Adrenal gland (tissue), 12 donors: ENCODE results near the gene OR5K3. TPM values are rescaled to one million over a fixed set of nuclear protein-coding genes. Genes with fewer than 3 reads are reported as not detected.

Experiments used
- DNase-seq, 7 donors: peaks; one replicate each; pipeline ENCODE4 v3.0.0-alpha.2; 2019 to 2020
- H3K27ac ChIP-seq, 5 donors: fragments of 200-600 bp; sonication (generic) in 4 of 5; 1 replicate in 3 of 5; 2 replicates in 2 of 5; pipeline versions ENCODE4 v1.5.1 to v1.8.0; 2016 to 2020; ENCODE audit warnings: mild to moderate bottlenecking in 1 of 5
- H3K27me3 ChIP-seq: fragments of 200-600 bp; 2 replicates; pipeline ENCODE4 v1.8.0; 2021
- H3K36me3 ChIP-seq, 2 donors: fragments of 200-600 bp; replicated peaks in 1 of 2; 1 replicate in 1 of 2; 2 replicates in 1 of 2; pipeline versions ENCODE4 v1.5.1 to v1.8.0; 2018 to 2022
- H3K4me1 ChIP-seq, 2 donors: fragments of 200-600 bp; replicated peaks in 1 of 2; 1 replicate in 1 of 2; 2 replicates in 1 of 2; pipeline versions ENCODE4 v1.5.1 to v1.8.0; 2018 to 2021
- H3K4me3 ChIP-seq, 4 donors: fragments of 200-600 bp; sonication (generic) in 3 of 4; one replicate each; pipeline ENCODE4 v1.5.1; 2016 to 2018
- H3K9me3 ChIP-seq, 3 donors: fragments of 200-600 bp; sonication (generic) in 1 of 3; replicated peaks in 1 of 3; 1 replicate in 2 of 3; 2 replicates in 1 of 3; pipeline versions ENCODE4 v1.5.1 to v1.8.0; 2016 to 2021
- POLR2A ChIP-seq, 2 donors: fragments of 450-650 bp; IDR thresholded peaks; one replicate each; pipeline ENCODE4 v1.6.1; 2017; ENCODE audit warnings: antibody characterized with exemption in 2 of 2, mild to moderate bottlenecking in 2 of 2, moderate library complexity in 1 of 2
- WGBS, 4 donors: extraction: QIAGEN DNeasy Blood & Tissue Kit in 2 of 4; methylation state at CpG; one replicate each; pipeline versions ENCODE4 v1.1.5 to v1.1.7; 2013 to 2017; 5-methylcytosine and 5-hydroxymethylcytosine counted together
- intact Hi-C, 2 donors: fragments of 100-400 bp; cut with DNase I; formaldehyde crosslinking; loops; one replicate each; pipeline versions ENCODE4 v1.14.1 to v1.15.0; 2022 to 2023
- polyA plus RNA-seq, 3 donors: library from polyadenylated mRNA; stranded (reverse); fragments of 200-250 nt in 2 of 3; fragments of 350-450 nt in 1 of 3; fragmentation: Illumina TruSeq in 1 of 3; extraction: RNeasy Lipid Tissue Mini Kit (QIAGEN cat#74804) in 1 of 3; gene quantifications; one replicate each; pipeline ENCODE4 v1.2.3, GENCODE V29; 2013 to 2014
- total RNA-seq, 9 donors: library from RNA; depleted of rRNA in 4 of 9; stranded (reverse); fragments of >200 nt in 4 of 9; fragments of 120-200 nt in 1 of 9; fragmentation: NEBNext Ultra II Directional in 1 of 9; extraction: Animal tissue kit (Norgen Biotek cat#: 25700) in 1 of 9; gene quantifications; one replicate each; pipeline versions ENCODE4 v1.1.0 to v1.2.4, GENCODE V29; 2013 to 2023
- TF ChIP-seq, protein P1 (sequence below), 6 experiments: fragments of 450-650 bp in 4 of 6; fragments of 200-600 bp in 2 of 6; sonication (generic) in 1 of 6; IDR thresholded peaks; 1 replicate in 5 of 6; 2 replicates in 1 of 6; pipeline versions ENCODE4 v1.5.1 to v1.8.0; 2016 to 2021; ENCODE audit warnings: antibody characterized with exemption in 6 of 6, mild to moderate bottlenecking in 2 of 6, moderate library complexity in 1 of 6
- donor health status: healthy with polysubstance abuse.
- donor health status: Bipolar disorder and iron deficiency.
- donor health status: DM: yes; HTN: yes; CAD: no.
- donor health status: DM: no; HTN: no; CAD: no.
- donor health status: DM: no; HTN: no; CAD: no.
- donor health status: DM: yes; HTN: yes; CAD: no.

The OR5K3 gene
- total and polyA plus RNA-seq, 12 donors = not detected

DNA sequence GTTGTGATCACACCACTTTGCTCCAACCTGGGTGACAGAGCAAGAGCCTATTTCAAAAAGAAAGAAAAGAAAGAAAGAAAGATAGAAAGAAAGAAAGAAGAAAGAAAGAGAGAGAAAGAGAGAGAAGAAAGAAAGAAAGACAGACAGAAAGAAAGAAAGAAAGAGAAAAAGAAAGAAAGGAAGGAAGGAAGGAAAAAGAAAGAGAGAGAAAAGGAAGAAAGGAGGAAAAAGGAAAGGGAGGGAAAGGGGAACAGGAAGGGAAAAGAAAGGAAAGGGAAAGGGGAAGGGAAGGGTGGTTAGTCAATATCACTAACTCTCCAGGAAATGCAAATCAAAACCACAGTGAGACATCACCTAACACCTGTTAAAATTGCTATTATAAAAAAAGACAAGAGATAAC, 18.6 kb upstream of the OR5K3 start:
- no peak overlapping the region for H3K4me3 ChIP-seq
- no peaks in the 10 kb centered on the region for H3K27me3 ChIP-seq
- intact Hi-C loops = no loop called here
- no peaks in the 10 kb centered on the region for H3K36me3 ChIP-seq
- H3K4me1 ChIP-seq = no peaks in the 10 kb centered on the region
- no peaks in the 10 kb centered on the region for H3K9me3 ChIP-seq
- TF ChIP-seq, protein P1, sequence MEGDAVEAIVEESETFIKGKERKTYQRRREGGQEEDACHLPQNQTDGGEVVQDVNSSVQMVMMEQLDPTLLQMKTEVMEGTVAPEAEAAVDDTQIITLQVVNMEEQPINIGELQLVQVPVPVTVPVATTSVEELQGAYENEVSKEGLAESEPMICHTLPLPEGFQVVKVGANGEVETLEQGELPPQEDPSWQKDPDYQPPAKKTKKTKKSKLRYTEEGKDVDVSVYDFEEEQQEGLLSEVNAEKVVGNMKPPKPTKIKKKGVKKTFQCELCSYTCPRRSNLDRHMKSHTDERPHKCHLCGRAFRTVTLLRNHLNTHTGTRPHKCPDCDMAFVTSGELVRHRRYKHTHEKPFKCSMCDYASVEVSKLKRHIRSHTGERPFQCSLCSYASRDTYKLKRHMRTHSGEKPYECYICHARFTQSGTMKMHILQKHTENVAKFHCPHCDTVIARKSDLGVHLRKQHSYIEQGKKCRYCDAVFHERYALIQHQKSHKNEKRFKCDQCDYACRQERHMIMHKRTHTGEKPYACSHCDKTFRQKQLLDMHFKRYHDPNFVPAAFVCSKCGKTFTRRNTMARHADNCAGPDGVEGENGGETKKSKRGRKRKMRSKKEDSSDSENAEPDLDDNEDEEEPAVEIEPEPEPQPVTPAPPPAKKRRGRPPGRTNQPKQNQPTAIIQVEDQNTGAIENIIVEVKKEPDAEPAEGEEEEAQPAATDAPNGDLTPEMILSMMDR (IDR thresholded peaks at IDR 0.05) = no peak
- no peak for TF ChIP-seq POLR2A (IDR thresholded peaks at IDR 0.05)
- DNase-seq = no peak
- H3K27ac ChIP-seq = no peak overlapping the region

DNA sequence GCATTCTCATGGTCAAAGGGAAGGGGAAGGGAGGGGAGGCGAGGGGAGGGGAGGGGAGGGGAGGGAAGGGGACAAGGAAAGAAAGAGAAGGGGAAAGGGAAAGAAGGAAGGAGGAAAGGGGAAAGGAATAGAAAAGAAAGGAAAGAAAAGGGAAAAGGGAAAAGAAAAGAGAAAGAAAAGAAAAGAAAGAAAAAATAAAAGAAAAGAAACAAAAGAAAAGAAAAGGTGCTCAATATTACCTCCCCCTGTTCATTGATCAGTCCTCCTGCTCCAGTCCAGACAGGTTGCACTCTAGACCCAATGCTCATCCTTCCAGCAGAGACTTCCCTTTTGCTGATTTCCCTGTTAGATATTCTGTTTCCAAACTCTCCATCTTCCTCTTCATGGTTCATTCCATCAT, 18.0 kb upstream of the OR5K3 start:
- H3K4me1 ChIP-seq = no peaks in the 10 kb centered on the region
- no peaks in the 10 kb centered on the region for H3K27me3 ChIP-seq
- no peak for DNase-seq
- no peaks in the 10 kb centered on the region for H3K9me3 ChIP-seq
- intact Hi-C loops = no loop called here
- no peak overlapping the region for H3K27ac ChIP-seq
- TF ChIP-seq, protein P1 (IDR thresholded peaks at IDR 0.05) = no peak
- no peak for TF ChIP-seq POLR2A (IDR thresholded peaks at IDR 0.05)
- 56 to 100% (median 78%) methylated on average over 1 of the region's 1 CpG for WGBS, 4 donors
- H3K36me3 ChIP-seq = no peaks in the 10 kb centered on the region
- H3K4me3 ChIP-seq = no peak overlapping the region

DNA sequence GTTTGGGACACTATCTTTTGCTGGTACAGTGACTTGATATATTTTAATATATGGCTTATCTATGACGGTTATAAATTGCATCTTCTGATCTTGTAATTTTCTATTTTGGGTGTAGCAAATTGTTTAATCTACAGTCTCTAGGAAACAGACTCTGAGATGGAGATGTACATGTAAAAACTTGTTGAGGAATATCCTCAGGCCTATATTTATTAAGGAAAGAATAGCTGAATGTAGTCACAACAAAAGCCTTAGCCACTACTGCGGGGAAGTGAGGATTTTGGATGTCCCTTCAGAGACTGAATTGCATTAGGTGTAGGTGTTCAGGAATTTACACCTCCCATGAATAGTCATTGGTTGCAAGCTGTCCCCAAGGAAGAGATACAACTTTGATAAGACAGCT, 13.8 kb upstream of the OR5K3 start:
- WGBS, 4 donors = 25 to 61% (median 42%) methylated on average over 2 of the region's 2 CpGs
- Histone ChIP-seq H3K4me1 (no peaks in the 10 kb centered on the region), H3K4me3 (no peak overlapping the region), H3K9me3 (no peaks in the 10 kb centered on the region), H3K27ac (no peak overlapping the region), H3K36me3 (no peaks in the 10 kb centered on the region), H3K27me3 (no peaks in the 10 kb centered on the region)
- intact Hi-C loops = no loop called here
- TF ChIP-seq POLR2A (IDR thresholded peaks at IDR 0.05) = no peak
- TF ChIP-seq, protein P1 (IDR thresholded peaks at IDR 0.05) = no peak
- DNase-seq = no peak

DNA sequence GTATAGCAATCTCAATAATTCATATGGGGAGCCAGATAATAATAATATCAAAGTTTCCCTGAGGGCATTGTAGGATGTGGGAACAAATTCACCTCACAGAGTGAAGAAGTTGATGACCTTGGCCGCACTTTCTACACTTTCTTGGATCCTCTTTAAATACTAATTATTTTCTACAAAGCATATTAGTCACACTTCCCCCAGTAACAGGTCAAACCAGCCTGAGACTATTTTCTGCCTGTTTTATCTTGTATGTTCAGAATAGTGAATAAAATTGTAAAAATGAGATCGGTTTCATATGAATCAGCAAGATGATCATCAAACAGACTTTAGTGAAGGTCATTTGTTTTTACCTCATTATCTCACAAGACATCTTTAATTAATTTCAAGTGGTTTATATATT, 2.3 kb upstream of the OR5K3 start:
- 58 to 69% (median 63%) methylated on average over 2 of the region's 2 CpGs for WGBS, 4 donors
- no peaks in the 10 kb centered on the region for H3K36me3 ChIP-seq

More for the DNA sequence above, 2.3 kb upstream of the OR5K3 start:
- Histone ChIP-seq H3K4me1 (no peaks in the 10 kb centered on the region), H3K4me3 (no peak overlapping the region), H3K9me3 (no peaks in the 10 kb centered on the region), H3K27ac (no peak overlapping the region), H3K27me3 (no peaks in the 10 kb centered on the region)
- no peak for DNase-seq
- TF ChIP-seq, protein P1 (IDR thresholded peaks at IDR 0.05) = no peak
- no peak for TF ChIP-seq POLR2A (IDR thresholded peaks at IDR 0.05)
- intact Hi-C loops = no loop called here
